Skin epidermis (tissue), 12 donors: ENCODE data around the gene ATF5.
"Not testable (repeated sequence)": the region's sequence is repeated elsewhere in the genome, so short reads cannot be mapped to it uniquely, and the experiment has no call there.

Experiments
- H3K27ac ChIP-seq, 21 experiments: fragments of 200-600 bp; sonication (generic) in 11 of 21; one replicate each; pipeline ENCODE4 v1.5.0; 2020; ENCODE audit warnings: mild to moderate bottlenecking in 3 of 21, inconsistent platforms in 2 of 21, moderate library complexity in 2 of 21
- H3K4me3 ChIP-seq, 7 experiments: fragments of 200-600 bp; sonication (generic) in 2 of 7; one replicate each; pipeline ENCODE4 v1.5.0; 2020; ENCODE audit warnings: inconsistent platforms in 2 of 7, mild to moderate bottlenecking in 2 of 7, moderate library complexity in 1 of 7

Gene ATF5

DNA sequence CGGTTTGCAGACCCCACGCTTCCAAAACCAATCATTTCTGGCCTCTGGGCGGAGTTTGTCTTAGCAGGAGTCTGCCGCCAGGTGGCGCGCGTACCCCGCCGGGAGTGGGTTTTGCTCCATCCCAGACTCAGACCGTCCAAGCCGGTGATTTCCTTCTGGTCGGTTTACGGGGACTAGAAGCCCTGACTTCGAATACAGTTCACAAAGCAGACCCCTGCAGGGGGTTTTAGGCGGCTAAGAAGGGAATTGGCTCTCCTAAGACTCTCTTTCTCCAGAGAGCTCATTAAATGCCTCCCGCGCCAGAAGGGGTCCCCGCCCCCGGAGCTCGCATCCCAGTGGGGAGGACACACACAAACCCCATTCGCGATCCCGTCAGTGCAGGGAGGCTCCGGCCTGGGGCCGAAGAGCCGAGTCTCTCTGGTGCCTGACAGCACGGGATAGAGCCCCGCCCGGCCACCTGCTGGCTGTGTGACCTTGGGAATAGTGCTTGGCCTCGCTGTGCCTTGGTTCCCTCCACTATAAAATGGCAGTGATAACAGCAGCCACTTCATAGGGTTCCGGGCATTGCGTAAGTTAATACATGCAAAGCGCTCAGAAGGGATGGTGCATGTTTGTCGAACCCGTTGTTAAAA is 8.9 kb downstream of the ATF5 start:
- H3K27ac ChIP-seq, result no peak overlapping the region
- H3K4me3 ChIP-seq, result no peak overlapping the region

DNA sequence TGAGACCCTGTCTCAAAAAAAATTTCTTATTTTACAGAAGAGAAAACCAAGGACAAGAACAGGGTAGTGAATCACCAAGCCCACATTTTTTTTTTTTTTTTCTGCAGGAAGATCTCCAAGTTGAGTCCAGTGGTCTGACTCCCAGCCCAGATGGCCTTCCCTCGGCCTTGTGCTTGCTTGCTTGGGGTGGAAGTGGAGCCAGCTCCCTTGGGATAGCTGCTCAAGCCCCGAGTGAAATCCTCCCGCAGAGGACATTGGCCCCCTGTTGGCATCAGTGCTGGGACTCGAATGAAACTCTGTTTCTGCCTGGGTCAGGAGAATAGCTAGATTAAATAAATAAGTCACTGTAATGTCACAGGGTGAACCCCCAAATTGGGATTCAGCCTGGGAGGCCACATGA is 9.7 kb downstream of the ATF5 start:
- Histone ChIP-seq H3K4me3 (no peak overlapping the region), H3K27ac (no peak overlapping the region)

DNA sequence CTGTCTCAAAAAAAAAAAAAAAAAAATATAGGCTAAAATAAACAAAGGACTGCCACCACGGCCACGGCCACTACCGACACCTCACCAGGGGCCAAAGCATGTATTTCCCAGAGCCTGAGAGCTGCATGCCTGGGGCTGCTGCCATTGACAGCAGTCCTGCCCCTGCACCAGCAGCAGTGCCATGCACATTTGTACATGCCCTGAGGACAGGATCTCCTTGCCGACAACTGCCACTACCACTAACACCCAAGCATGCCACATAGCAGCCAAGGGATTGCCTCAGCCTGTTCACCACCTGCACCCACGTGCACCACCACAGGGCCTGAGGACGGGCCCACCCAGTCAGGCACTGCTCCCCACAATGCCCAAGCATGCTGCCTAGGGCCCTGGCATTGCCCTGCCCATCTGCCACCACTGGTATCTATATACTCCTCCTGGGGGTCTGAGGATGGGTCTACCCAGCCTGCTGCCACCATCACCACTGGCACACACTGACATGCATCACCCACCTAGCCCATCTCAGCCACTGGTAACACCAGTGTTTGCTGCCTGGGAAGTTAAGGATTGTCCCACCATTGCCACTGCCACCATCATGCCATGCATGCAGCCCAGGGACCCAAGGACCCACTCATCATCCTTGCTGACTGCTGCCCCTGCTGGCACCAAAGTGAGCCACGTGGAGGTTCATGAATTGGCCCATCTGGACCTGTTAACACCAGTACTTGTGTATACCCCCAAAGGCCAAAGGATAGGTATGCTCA is 10.9 kb downstream of the ATF5 start:
- Histone ChIP-seq H3K27ac (no peak overlapping the region), H3K4me3 (no peak overlapping the region)

DNA sequence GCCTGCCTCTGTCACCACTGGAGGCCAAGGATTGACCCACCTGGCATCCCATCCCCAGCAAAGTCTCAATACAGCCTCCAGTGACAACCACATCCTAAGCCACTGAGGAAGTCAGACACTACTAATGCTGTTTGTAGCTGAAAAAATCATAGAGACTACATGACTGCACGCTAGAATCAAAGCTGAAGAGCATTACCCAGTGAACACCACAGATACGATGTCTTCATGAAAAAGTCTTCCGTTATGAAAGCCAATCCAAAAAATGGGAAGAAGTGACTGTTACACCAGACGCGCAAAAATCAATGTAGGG is 11.4 kb downstream of the ATF5 start:
- Histone ChIP-seq H3K27ac (no peak overlapping the region), H3K4me3 (no peak overlapping the region)

DNA sequence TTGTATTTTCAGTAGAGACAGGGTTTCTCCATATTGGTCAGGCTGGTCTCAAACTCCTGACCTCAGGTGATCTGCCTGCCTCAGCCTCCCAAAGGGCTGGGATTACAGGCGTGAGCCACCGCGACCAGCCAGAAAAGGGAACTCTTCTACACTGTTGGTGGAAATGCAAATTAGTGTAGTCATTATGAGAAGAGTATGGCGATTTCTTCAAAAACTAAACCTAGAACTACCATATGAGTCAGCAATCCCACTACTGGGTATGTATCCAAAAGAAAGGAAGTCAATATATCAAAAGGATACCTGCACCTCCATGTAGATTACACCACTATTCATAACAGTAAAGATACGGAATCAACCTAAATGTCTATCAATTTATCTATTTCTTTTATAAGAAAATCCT is 15.6 kb downstream of the ATF5 start:
- H3K27ac ChIP-seq, H3K4me3 ChIP-seq: not testable (repeated sequence)

DNA sequence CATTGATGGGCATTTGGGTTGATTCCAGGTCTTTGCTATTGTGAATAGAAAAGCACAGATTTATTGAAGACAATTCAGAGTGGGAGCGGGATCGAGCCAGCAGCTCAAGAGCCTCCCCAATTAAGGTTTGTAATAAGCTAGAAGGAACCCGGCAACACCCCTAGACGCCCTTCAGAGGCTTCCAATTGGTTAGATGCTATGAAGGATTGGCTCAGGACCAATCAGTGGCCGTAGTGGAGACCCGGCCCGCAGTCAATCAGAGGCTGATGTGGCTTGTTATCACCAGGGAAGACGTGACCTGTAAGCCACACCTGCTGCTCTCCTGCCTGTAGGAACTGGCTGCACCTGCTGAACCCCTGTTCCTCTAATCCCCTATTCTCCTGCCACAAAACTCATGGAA is 17.4 kb downstream of the ATF5 start:
- no peak overlapping the region for H3K27ac ChIP-seq
- no peak overlapping the region for H3K4me3 ChIP-seq

DNA sequence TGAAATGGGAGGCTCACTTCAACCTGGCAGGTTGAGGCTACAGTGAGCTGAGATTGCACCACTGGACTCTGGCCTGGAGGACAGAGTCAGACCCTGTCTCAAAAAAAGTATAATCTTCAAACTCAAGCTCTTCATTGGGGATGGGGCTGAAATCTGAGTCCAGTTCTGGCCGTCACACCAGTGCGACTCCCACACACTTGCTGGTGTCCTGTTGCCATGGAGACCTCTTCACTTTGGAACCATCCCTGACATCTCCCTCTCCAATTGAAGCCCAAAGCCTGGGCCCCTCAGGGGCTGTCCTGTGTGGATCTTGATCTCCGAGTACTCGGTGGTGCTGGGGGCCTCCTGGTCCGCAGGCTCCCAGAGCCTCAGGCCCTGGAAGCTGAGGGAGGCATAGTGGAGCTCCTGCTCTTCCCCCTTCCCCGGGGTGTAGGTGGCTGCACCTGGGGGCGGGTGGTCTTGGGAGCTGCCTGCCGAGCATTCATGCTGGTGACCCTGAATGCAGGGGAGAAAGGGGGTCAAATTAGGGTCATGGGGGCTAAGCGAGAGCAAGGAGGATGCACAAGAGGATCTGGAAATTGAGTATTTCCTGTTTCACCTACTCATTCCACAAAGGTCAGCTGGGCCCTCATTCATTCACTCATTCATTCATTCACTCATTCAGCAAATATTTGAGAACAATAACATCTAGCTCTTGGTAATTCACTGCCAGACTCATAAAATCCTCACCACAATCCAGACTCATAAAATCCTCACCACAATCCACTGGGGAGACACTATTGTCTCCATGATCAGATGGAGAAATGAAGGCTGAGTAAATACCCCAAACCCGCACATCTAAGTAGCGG is 21.0 kb downstream of the ATF5 start:
- no peak overlapping the region for H3K27ac ChIP-seq
- H3K4me3 ChIP-seq, result no peak overlapping the region

DNA sequence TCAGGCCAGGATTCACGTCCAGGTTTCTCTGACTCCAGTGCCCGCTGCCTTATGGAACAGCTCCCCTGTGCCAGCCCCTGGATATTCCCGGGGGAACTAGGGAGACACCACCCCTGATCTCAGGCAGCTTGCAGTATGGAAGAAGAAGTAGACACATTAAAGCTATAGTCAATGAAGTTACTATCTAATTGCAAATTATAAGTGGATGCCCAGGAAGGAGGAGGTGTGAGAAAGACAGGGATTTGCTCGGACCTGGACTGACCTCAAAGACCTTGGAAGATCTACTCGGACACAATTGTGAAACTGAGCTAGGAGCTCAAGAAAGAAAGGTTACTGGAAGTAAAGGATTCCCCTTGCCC is 21.6 kb downstream of the ATF5 start:
- no peak overlapping the region for H3K4me3 ChIP-seq
- no peak overlapping the region for H3K27ac ChIP-seq

DNA sequence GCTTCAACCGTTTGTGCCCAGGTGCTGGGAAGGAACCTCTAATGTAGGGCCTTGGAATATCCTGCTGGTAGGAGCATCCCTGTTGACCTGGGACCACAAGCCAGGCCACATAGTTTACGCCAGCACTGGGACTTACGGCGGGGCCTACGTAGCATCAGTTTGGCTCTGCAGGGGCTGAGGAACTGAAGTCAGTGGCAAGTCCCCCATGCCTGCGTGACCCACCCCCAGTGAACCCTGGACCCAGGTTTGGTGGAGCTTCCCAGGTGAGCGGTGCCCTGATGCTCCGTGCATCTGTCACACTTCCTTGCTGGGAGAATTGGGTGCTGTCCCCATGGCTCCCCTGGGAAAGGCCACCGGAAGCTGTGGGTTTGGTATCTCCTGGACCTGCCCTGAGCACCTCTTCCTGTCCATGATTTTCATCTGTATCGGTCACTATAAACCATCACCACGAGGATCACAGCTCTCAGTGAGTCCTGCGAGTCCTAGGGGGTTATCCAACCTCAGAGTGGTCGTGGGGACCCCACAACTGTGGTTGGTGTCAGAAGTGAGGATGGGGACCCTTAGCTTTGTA is 22.0 kb downstream of the ATF5 start:
- Histone ChIP-seq H3K4me3 (no peak overlapping the region), H3K27ac (no peak overlapping the region)

DNA sequence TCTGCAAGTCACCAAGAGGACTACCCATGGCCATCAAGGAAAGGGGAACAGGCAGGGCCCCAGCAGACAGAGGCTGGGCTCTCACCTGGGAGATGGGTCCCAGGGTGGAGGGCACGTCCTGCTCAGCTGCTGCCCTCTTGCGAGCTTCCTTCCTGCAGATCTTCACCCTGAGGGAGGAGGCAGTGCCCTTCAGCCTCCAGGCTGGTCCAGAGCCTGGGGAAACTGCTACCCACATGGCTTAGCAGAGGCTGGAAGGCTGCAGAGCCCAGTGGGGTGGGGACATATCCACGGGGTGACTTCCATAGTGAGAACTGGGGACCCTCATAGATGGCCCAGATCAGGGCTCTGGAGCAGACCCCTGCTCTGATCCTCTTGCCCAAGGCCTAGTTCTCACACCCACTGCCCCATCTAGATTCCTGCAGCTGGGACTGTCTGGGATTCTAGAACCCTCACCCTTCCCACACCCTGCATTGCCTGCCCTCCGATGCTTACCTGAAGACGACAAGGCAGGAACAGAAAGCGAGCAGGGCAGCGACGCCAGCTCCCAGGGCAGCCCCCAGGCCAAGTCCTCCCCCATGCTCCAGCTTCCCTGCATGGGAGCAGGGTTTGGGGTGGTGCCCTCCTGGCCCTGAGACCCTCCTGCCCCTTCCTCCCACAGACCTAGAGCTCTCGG is 22.9 kb downstream of the ATF5 start:
- Histone ChIP-seq H3K4me3 (no peak overlapping the region), H3K27ac (no peak overlapping the region)

DNA sequence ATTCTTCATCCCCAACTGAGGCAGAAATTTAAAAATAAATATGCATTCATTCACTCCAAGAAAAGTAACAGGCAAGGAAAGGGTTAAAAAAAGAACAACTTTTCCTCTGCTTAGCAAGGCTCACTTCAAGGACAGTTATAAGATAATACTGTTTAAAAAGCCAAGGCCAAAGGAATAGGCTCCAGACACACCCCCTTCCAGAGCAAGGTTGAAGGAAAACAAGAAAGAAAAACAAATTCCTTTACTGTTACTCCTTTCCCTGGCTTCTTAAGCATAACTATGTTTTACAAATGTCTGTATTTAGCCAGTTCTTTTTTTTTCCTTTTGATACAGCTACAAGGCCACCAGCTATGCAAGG is 23.5 kb downstream of the ATF5 start:
- H3K27ac ChIP-seq, result no peak overlapping the region

DNA sequence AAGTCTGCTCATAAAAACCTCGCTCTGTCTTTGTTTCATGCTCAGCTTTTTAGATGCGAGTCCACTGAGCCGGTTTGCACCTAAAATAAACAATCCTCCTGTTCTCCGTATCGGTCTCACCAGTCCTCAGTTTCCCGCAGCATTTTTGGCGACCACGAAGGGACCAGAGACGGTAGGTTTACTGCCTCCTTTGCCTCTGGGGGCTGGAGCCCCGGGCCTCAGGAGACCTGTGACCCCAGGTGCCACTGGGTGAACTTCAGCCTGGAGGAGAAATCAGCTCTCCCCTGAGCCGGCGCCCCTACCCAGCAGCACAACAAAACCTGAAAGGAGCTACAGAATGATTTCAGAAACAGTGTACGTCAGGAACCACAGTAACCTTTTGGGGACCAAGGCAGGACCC is 23.9 kb downstream of the ATF5 start:
- H3K27ac ChIP-seq, result no peak overlapping the region
- no peak overlapping the region for H3K4me3 ChIP-seq

More for the DNA sequence above, 23.5 kb downstream of the ATF5 start:
- H3K4me3 ChIP-seq, result no peak overlapping the region

DNA sequence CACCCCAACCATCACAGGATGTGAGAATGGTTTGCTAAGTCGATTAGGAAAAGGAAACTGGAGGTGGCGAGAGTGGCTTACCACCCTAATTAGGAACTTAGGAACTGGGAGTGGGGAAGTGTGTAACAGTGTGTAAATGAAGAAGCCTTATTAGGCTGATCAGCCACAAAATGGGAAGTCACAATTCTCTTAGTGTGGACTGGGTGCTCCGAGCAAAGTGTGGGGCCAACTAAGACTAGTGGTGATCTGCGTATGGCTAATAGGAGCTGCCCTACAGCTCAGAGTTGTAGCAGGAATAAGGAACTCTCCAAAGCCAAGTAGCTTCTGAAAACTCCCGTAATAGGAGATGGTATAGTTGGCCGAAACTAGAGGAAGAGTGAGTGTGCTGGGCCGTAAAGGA is 24.4 kb downstream of the ATF5 start:
- Histone ChIP-seq H3K27ac (no peak overlapping the region), H3K4me3 (no peak overlapping the region)

DNA sequence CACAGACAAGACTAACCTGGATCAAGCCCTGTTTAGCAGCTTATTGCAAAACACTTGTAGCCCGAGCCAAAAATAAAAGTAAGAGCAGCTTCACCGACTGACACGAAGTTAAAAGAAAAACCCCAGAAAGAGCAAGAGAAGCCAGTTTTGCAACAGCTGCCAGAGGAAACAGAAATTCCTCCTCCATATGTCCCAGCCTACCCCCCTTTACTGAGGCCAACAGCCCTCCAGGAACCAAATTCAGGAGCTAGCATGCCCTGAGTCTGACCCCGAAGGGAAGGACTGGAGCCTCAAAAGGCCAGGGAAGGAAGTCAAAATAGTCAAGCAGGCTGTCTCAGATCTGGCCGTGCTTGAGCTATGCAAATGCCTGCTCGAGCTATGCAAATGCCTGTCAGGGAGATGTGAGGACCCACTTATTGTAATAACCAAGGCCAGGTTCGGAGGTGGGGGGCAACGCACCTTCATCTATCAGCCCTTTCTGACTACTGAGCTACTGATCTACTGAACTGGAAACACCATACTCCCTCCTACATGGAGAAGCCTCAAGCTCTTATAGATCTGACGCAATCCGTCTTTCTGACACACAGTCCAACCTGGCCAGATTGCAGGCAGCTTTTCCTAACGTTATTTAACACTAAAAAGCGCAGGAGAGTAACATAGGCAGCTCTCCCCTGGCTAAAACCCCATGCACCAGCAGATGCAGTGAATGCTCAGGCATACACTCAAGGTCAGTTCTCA is 25.3 kb downstream of the ATF5 start:
- no peak overlapping the region for H3K4me3 ChIP-seq
- peak overlapping the region in 1 of 21 experiments; percentile 24 for H3K27ac ChIP-seq

DNA sequence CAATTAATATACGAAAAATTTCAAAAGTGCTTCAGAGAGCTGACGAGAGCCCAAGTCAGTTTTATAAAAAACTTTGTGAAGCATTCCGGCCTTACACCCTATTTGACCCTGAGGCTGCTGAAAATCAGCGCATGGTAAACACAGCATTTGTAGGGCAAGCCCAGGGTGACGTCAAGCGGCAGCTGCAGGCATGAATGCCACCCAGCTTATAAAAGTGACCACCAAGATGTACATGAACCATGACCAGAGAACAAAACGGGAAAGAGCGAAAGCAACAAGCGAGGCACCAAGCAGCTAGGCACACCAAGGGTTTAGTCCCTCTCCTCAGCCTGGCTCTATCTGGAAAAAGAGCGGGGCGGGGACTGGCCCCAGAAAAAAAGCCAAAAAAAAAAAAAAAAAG is 25.9 kb downstream of the ATF5 start:
- H3K27ac ChIP-seq, result no peak overlapping the region
- H3K4me3 ChIP-seq, result no peak overlapping the region

DNA sequence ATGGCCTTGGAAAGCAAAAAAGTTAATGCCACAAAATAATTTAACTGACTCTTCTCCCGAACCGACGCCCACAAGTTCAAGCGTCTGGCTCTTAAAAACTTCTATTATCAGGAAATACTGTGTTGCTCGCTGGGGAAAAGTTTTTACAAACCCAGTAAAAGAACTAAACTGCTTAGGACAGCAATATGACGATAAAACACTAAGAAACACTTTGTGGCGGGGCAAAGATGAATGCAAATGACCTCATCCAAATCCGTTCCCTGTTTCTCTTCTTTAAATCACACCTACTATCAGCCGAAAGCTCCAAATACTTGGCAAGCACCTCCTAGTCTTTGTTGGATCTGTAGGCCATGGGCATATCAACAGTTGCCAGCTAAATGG is 27.1 kb downstream of the ATF5 start:
- H3K27ac ChIP-seq, result no peak overlapping the region
- H3K4me3 ChIP-seq, result no peak overlapping the region

DNA sequence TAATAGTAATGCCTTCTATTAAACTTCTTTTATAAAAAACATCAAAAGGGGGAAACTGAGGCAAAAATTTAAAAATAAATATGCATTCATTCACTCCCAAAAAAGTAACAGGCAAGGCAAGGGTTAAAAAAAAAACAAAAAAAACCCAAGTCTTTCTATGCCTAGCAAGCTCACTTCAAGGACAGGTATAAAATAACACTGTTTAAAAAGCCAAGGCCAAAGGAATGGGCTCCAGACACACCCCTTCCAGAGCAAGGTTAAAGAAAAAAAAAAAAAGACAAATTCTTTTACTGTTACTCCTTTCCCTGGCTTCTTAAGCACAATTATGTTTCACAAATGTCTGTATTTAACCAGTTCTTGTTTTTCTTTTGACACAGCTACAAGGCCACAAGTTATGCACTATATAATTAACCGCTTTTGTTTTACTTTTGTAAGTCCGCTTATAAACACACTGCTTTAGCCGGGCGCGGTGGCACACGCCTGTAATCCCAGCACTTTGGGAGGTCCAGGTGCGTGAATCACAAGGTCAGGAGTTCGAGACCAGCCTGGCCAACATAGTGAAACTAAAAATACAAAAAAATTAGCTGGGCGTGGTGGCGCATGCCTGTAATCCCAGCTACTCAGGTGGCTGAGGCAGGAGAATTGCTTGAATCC is 28.4 kb downstream of the ATF5 start:
- no peak overlapping the region for H3K4me3 ChIP-seq
- no peak overlapping the region for H3K27ac ChIP-seq

DNA sequence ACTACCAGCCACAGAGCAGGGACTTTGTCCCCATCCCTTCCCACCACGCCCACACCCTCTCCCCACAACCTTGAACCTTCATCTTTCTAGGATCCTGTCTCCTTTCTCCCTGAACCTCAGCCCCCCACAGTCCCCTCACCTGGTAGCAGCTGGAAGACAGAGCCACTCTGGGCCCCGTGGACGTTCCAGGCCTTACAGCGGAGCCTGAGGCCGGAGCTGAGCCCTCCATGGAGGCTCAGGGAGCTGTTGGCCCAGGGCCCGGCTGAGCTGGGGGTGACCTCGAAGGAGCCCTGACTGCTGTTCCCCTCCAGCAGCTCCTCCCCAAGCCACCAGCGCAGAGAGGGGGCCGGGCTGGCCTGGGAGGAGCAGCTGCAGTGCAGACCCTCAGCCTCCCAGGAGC is 29.1 kb downstream of the ATF5 start:
- H3K4me3 ChIP-seq, H3K27ac ChIP-seq: not testable (repeated sequence)

DNA sequence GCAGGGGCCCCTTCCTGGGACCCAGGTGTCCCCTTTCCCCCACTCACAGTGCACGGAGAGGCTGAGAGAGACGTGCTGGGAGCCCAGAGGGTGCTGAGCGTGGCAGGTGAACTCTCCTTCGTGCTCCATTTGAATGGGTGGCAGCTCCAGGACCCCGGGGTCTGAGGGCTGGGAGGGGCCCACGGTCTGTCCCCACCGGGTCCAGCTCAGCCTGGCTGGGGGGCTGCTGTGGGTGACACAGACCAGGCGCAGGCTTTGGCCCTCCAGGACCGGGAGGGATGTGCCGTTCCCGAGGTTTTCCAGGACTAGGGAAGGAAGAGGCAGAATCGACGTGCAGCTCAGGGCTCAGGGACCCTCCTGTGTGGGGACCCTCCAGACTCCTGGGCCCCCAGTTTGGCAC is 29.6 kb downstream of the ATF5 start:
- not testable (repeated sequence) for H3K4me3 ChIP-seq, H3K27ac ChIP-seq
